CD1c-positive myeloid dendritic cell (primary cell): ENCODE results near the gene CD93.

Experiments
- DNase-seq: peaks from one replicate; pipeline ENCODE4 v3.0.0-alpha.2; 2016; ENCODE audit errors: extremely low spot score

CD93 gene

GRCh38 chr20:23034721-23035671 is 51.1 kb downstream of the CD93 start, which contains the start of gene SSTR4:
TSS of gene SSTR4 (plus strand) at chr20:23035312. CDS start at chr20:23035484, 172 bp downstream.
- DNase-seq, result no peak

DNA sequence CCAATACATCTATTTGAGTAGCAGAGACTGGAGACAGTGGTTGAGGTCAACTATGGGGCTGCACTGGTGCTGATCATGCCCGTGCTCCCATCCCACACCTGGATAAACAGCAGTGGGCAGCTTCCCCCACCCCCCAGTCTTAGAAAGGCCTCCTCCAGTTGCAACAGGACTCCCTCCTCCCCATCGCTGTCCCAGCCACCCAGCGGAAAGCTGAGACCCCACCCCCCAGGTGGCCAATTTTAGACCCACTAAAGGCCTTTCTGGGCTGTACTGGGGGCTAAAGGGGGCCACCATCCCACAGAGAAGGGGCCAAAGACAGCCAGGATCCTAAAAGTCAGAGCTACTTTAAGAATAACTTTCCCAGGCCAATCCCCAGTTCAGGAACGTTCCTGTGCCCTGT is 52.2 kb downstream of the CD93 start:
- no peak for DNase-seq

- DNase-seq, result no peak
Measured at GRCh38 chr20:23032750-23033078, 53.4 kb downstream of the CD93 start.

- no peak for DNase-seq
Measured at GRCh38 chr20:23032056-23032749, 53.9 kb downstream of the CD93 start.

DNA sequence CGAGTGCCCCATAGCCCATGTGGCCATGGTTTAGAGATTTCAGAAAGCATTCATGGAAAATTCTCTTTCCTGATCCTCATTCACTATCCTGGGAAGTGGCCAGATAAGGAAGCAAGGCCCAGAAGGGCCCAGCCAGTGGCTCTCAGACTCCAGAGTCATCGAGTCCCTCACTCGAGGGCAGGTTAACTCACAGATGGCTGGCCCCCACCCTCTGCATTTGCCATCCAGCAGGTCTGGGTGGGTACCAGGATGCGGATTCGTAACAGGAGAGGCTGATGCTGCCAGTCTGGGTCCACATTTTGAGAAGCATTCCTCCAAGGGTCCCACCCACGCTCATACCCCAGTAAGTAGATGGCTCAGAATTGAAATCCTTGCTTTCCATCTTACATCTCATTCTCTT is 54.8 kb downstream of the CD93 start:
- no peak for DNase-seq
